GM12865 (cell line): ENCODE data around the gene KCNQ2.

ENCODE experiments used
- DNase-seq: peaks from one replicate; pipeline ENCODE4 v3.0.0; 2010; ENCODE audit warnings: low read depth
- H3K4me3 ChIP-seq: 2 replicates; pipeline ENCODE4 v1.5.1; 2011; ENCODE audit warnings: mild to moderate bottlenecking, low read depth, low read length, control low read depth
- CTCF ChIP-seq: IDR thresholded peaks from 2 replicates; pipeline ENCODE4 v1.5.1; 2011; ENCODE audit warnings: low read length, control low read depth, low read depth, inconsistent platforms; ENCODE audit not compliant: insufficient read depth; ENCODE audit errors: missing control alignments

The KCNQ2 gene

GRCh38 chr20:63457737-63458136 lies 14.7 kb downstream of the KCNQ2 start:
- DNase-seq, result no peak
- no peak for TF ChIP-seq CTCF
- H3K4me3 ChIP-seq, result no peak overlapping the region

- no peak for DNase-seq
- H3K4me3 ChIP-seq, result no peak overlapping the region
- no peak for TF ChIP-seq CTCF
These were observed 15.8 kb downstream of the KCNQ2 start for GRCh38 chr20:63456429-63457284.

GRCh38 chr20:63455568-63455859 lies 16.9 kb downstream of the KCNQ2 start:
- no peak for DNase-seq
- TF ChIP-seq CTCF, result no peak
- H3K4me3 ChIP-seq, result no peak overlapping the region

- TF ChIP-seq CTCF, result no peak
- no peak for DNase-seq
- no peak overlapping the region for H3K4me3 ChIP-seq
These were observed 17.5 kb downstream of the KCNQ2 start for GRCh38 chr20:63454731-63455567.

- peak; percentile 11 for TF ChIP-seq CTCF
- H3K4me3 ChIP-seq, result no peak overlapping the region
- peak; percentile 9 for DNase-seq
These were observed 19.5 kb downstream of the KCNQ2 start for GRCh38 chr20:63452821-63453523.

- no peak overlapping the region for H3K4me3 ChIP-seq
- no peak for DNase-seq
- TF ChIP-seq CTCF, result no peak
These were observed 20.1 kb downstream of the KCNQ2 start for GRCh38 chr20:63452341-63452740.
